GM04504 (cell line): ENCODE data around the gene ATP5ME.
"Not testable (repeated sequence)": the region's sequence is repeated elsewhere in the genome, so short reads cannot be mapped to it uniquely, and the experiment has no call there.

Experiments used
- DNase-seq: peaks from one replicate; pipeline ENCODE4 v3.0.0-alpha.2; 2012; ENCODE audit warnings: low read depth

Gene ATP5ME

GRCh38 chr4:683247-683897 is 9.3 kb upstream of the ATP5ME start:
- no peak for DNase-seq

GRCh38 chr4:682490-683172 is 8.6 kb upstream of the ATP5ME start:
- DNase-seq: no peak

GRCh38 chr4:681736-682451 is 7.8 kb upstream of the ATP5ME start:
- DNase-seq: no peak

- no peak for DNase-seq
These were observed 7.0 kb upstream of the ATP5ME start for GRCh38 chr4:680928-681645.

- DNase-seq: no peak
These were observed 6.5 kb upstream of the ATP5ME start for GRCh38 chr4:680551-680927.

- DNase-seq: no peak
These were observed 6.0 kb upstream of the ATP5ME start for GRCh38 chr4:680091-680490.

- no peak for DNase-seq
These were observed 5.6 kb upstream of the ATP5ME start for GRCh38 chr4:679629-680028.

GRCh38 chr4:679104-679481 is 5.0 kb upstream of the ATP5ME start:
- DNase-seq: no peak

- DNase-seq: no peak
These were observed 4.4 kb upstream of the ATP5ME start for GRCh38 chr4:678331-679103.

- no peak for DNase-seq
These were observed 3.6 kb upstream of the ATP5ME start for GRCh38 chr4:677431-678293.

GRCh38 chr4:676871-677235 is 2.8 kb upstream of the ATP5ME start:
- no peak for DNase-seq

- no peak for DNase-seq
These were observed 2.1 kb upstream of the ATP5ME start for GRCh38 chr4:675980-676870.

GRCh38 chr4:675036-675882 is 1.2 kb upstream of the ATP5ME start:
- no peak for DNase-seq

- no peak for DNase-seq
These were observed 556 bp downstream of the ATP5ME start for GRCh38 chr4:673349-674091.

GRCh38 chr4:671769-672168 is 2.3 kb downstream of the ATP5ME start:
- DNase-seq: no peak

GRCh38 chr4:669806-670559 is 4.1 kb downstream of the ATP5ME start:
- DNase-seq: not testable (repeated sequence)

- not testable (repeated sequence) for DNase-seq
These were observed 5.9 kb downstream of the ATP5ME start for GRCh38 chr4:668219-668618.

GRCh38 chr4:667545-667925 is 6.5 kb downstream of the ATP5ME start:
- DNase-seq: no peak
